HepG2 (cell line): Measurements from ENCODE around the gene BZW1. TPM values are rescaled to one million over a fixed set of nuclear protein-coding genes. Genes with fewer than 3 reads are reported as not detected.

Experiments
- ATAC-seq: fragments of 200-7000 bp; cut with Tn5 transposase; 3 replicates; pipeline ENCODE4 v1.9.1; 2020; ENCODE audit warnings: mild to moderate bottlenecking, moderate library complexity
- BruUV-seq: library from RNA; stranded (reverse); fragments of 400-500 nt; replicated peaks from 2 replicates; lab custom pipeline; 2021; lab: Mats Ljungman, UMichigan
- CTCF ChIA-PET: fragments of 300-600 bp; formaldehyde crosslinking; extraction: SDS; loops from one replicate; lab custom pipeline; 2021; ENCODE audit warnings: low total read pairs, inconsistent platforms, low intra/inter-chr PET ratio; lab: Yijun Ruan, JAX
- POLR2A ChIA-PET: fragments of 350-600 bp; sonication (Branson Sonifier 250); formaldehyde crosslinking; loops from one replicate; lab custom pipeline; 2020; ENCODE audit warnings: antibody characterized with exemption, inconsistent platforms; lab: Yijun Ruan, JAX
- DNase-seq: peaks from one replicate; pipeline ENCODE4 v3.0.0-alpha.2; 2015; ENCODE audit warnings: low spot score
- FAIRE-seq: peaks from 3 replicates; lab custom pipeline; 2011; peaks lifted over from hg19 to GRCh38; lab: Jason Lieb, UNC
- H2AFZ ChIP-seq: one replicate; pipeline ENCODE4 v1.6.1; 2011; ENCODE audit warnings: low read length, inconsistent platforms
- H3K27ac ChIP-seq: fragments of 300-600 bp; 3 replicates; pipeline ENCODE4 v1.8.0; 2011; ENCODE audit warnings: mixed run types, mild to moderate bottlenecking, mixed read lengths, low read length, inconsistent platforms; ENCODE audit not compliant: insufficient read depth; ENCODE audit errors: extremely low read length
- H3K27me3 ChIP-seq, 2 experiments: fragments of 200-600 bp in 1 of 2; 2 replicates in 1 of 2; 3 replicates in 1 of 2; pipeline versions ENCODE4 v1.6.0 to v1.8.0; 2011; ENCODE audit warnings: low read length in 2 of 2, mild to moderate bottlenecking in 2 of 2, moderate library complexity in 2 of 2, inconsistent platforms in 1 of 2; ENCODE audit not compliant: insufficient read depth in 2 of 2, control insufficient read depth in 1 of 2
- H3K36me3 ChIP-seq, 2 experiments: fragments of 200-600 bp in 1 of 2; replicated peaks in 1 of 2; 2 replicates in 1 of 2; 3 replicates in 1 of 2; pipeline versions ENCODE4 v1.5.1 to v1.8.0; 2011; ENCODE audit warnings: low read length in 2 of 2, inconsistent platforms in 1 of 2; ENCODE audit not compliant: insufficient read depth in 2 of 2, control insufficient read depth in 1 of 2
- H3K4me1 ChIP-seq: 2 replicates; pipeline ENCODE4 v1.5.1; 2012; ENCODE audit warnings: low read length, inconsistent platforms; ENCODE audit not compliant: insufficient read depth
- H3K4me2 ChIP-seq: 2 replicates; pipeline ENCODE4 v1.6.0; 2011; ENCODE audit warnings: low read depth, low read length, inconsistent platforms
- H3K4me3 ChIP-seq, 3 experiments: fragments of 200-600 bp in 1 of 3; sonication (generic), shearing (Covaris generic) in 1 of 3; replicated peaks in 1 of 3; 2 replicates each; pipeline ENCODE4 v1.5.1; 2011 to 2016; ENCODE audit warnings: low read length in 3 of 3, inconsistent platforms in 2 of 3, low read depth in 2 of 3, mild to moderate bottlenecking in 2 of 3, control low read depth in 1 of 3, mixed read lengths in 1 of 3; ENCODE audit not compliant: insufficient read depth in 1 of 3
- H3K79me2 ChIP-seq: one replicate; pipeline ENCODE4 v1.6.1; 2011; ENCODE audit warnings: low read length, inconsistent platforms; ENCODE audit not compliant: insufficient read depth
- H3K9ac ChIP-seq: 2 replicates; pipeline ENCODE4 v1.6.0; 2011; ENCODE audit warnings: mild to moderate bottlenecking, low read depth, low read length, inconsistent platforms; ENCODE audit not compliant: insufficient read depth
- H3K9me3 ChIP-seq: 2 replicates; pipeline ENCODE4 v1.5.1; 2012; ENCODE audit warnings: mild to moderate bottlenecking, low read length
- H4K20me1 ChIP-seq: 2 replicates; pipeline ENCODE4 v1.6.0; 2011; ENCODE audit warnings: inconsistent platforms, mild to moderate bottlenecking, low read length, moderate library complexity; ENCODE audit not compliant: insufficient read depth
- ELF4 ChIP-seq: sonication (generic); formaldehyde crosslinking; IDR thresholded peaks from 2 replicates; pipeline ENCODE4 v1.5.0; 2020; ENCODE audit warnings: missing genetic modification reagents, mild to moderate bottlenecking, moderate library complexity, borderline replicate concordance
- ETV6 ChIP-seq: sonication (generic); formaldehyde crosslinking; conservative IDR thresholded peaks from 2 replicates; pipeline ENCODE4 v1.4.0; 2020; ENCODE audit warnings: missing genetic modification reagents
- GFI1 ChIP-seq: sonication (generic); formaldehyde crosslinking; IDR thresholded peaks from 2 replicates; pipeline ENCODE4 v1.5.0; 2020; ENCODE audit warnings: missing genetic modification reagents, mild to moderate bottlenecking, borderline replicate concordance
- HNRNPK ChIP-seq: fragments of 200-400 bp; formaldehyde crosslinking; IDR thresholded peaks from 2 replicates; pipeline ENCODE4 v1.6.1; 2018; ENCODE audit warnings: low read length, low read depth, moderate library complexity, mild to moderate bottlenecking; ENCODE audit not compliant: poor library complexity, severe bottlenecking
- ISX ChIP-seq: sonication (generic); formaldehyde crosslinking; conservative IDR thresholded peaks from 2 replicates; pipeline ENCODE4 v1.5.0; 2020; ENCODE audit warnings: missing genetic modification reagents
- KAT7 ChIP-seq: IDR thresholded peaks from 2 replicates; pipeline ENCODE4 v1.6.1; 2018; ENCODE audit warnings: borderline replicate concordance, missing compliant biosample characterization
- NKX3-1 ChIP-seq: sonication (generic); formaldehyde crosslinking; IDR thresholded peaks from 2 replicates; pipeline ENCODE4 v1.5.0; 2020; ENCODE audit warnings: missing genetic modification reagents
- PLRG1 ChIP-seq: fragments of 450-650 bp; conservative IDR thresholded peaks from 2 replicates; pipeline ENCODE4 v1.6.1; 2016
- XRCC5 ChIP-seq: fragments of 200-400 bp; formaldehyde crosslinking; optimal IDR thresholded peaks from 2 replicates; pipeline ENCODE3; 2017; ENCODE audit warnings: mild to moderate bottlenecking, low read length
- ZGPAT ChIP-seq: IDR thresholded peaks from 2 replicates; pipeline ENCODE4 v1.6.1; 2016; ENCODE audit warnings: mild to moderate bottlenecking
- ZNF512 ChIP-seq: sonication (generic); formaldehyde crosslinking; IDR thresholded peaks from 2 replicates; pipeline ENCODE4 v1.4.0; 2020; ENCODE audit warnings: mild to moderate bottlenecking, missing genetic modification reagents
- ZNF513 ChIP-seq: sonication (generic); formaldehyde crosslinking; conservative IDR thresholded peaks from 2 replicates; pipeline ENCODE4 v1.5.0; 2020; ENCODE audit warnings: missing genetic modification reagents
- ZNF713 ChIP-seq: sonication (generic); formaldehyde crosslinking; IDR thresholded peaks from 2 replicates; pipeline ENCODE4 v1.4.0; 2020; ENCODE audit warnings: mild to moderate bottlenecking, missing genetic modification reagents
- WGBS: methylation state at CpG from one replicate; pipeline ENCODE4 v1.1.6; 2017; ENCODE audit warnings: low lambda C conversion rate; 5-methylcytosine and 5-hydroxymethylcytosine counted together
- in situ Hi-C: cut with HindIII; loops from 2 replicates; pipeline ENCODE4 v1.10.0; 2017; ENCODE audit warnings: low pct_unique_long_range_greater_than_20kb; ENCODE audit not compliant: extremely low pct_ligation_motif_present
- intact Hi-C: fragments of 100-400 bp; cut with micrococcal nuclease; formaldehyde crosslinking; loops from one replicate; pipeline ENCODE4 v1.10.0; 2022; ENCODE audit not compliant: unreplicated experiment
- polyA plus RNA-seq, 8 experiments: library from polyadenylated mRNA; depleted of rRNA in 3 of 8; stranded (reverse) in 7 of 8; unstranded in 1 of 8; fragments of >200 nt; fragmentation: Illumina TruSeq in 4 of 8; extraction: Trizol in 4 of 8; gene quantifications; 2 replicates each; pipeline versions ENCODE4 v1.2.1 to v1.2.3, GENCODE V29; 2011 to 2016; ENCODE audit warnings: low read depth in 4 of 8, missing spikeins in 1 of 8, mixed read lengths in 1 of 8; ENCODE audit not compliant: insufficient read depth in 1 of 8
- total RNA-seq, 5 experiments: library from RNA; depleted of rRNA; stranded (reverse); fragments of >200 nt; fragmentation: Illumina TruSeq; extraction: Trizol; gene quantifications; 2 replicates each; pipeline ENCODE4 v1.2.3, GENCODE V29; 2016; ENCODE audit warnings: low read depth in 1 of 5

BZW1 gene
- total and polyA plus RNA-seq, 2 of the 13 experiments (the other 11 are each of a cell fraction or from before 2014, with no cell fraction given) = 106 to 384 TPM

GRCh38 chr2:200847939-200848338 is 36.2 kb downstream of the BZW1 start:
- ChIA-PET POLR2A (interaction anchor here (2.2 kb wide), 1 partner anchor 16 kb away, joined by 16 read pairs; the partner anchor contains the start of gene CLK1), CTCF (no interaction called here)
- WGBS = 80% methylated on average over 4 of the region's 4 CpGs
- Histone ChIP-seq H3K9ac (no peak overlapping the region), H2AFZ (no peak overlapping the region), H3K27me3 (no peaks in the 10 kb centered on the region), H3K4me1 (peaks cover 18% of the 10 kb centered on the region), H3K79me2 (no peaks in the 10 kb centered on the region), H3K27ac (no peak overlapping the region), H3K4me2 (no peak overlapping the region), H3K9me3 (no peaks in the 10 kb centered on the region), H3K4me3 (no peak overlapping the region), H4K20me1 (0 out of 2 replicates have a peak, but pooled peaks cover 6% of the 10 kb centered on the region), H3K36me3 (peaks cover 5 to 18% of the 10 kb centered on the region in 2 experiments)
- no TSS peak for BruUV-seq
- in situ Hi-C loops = no loop called here
- no peak for ATAC-seq
- intact Hi-C loops = no loop called here
- TF ChIP-seq PLRG1 = 0 out of 2 replicates have a peak, but pooled peaks have one; percentile 56
- TF ChIP-seq ELF4 (CRISPR knock-in tag) = no peak
- TF ChIP-seq ZNF512 (CRISPR knock-in tag) = peak; percentile 68; the same call in 1 of the 2 replicates
- no peak for DNase-seq
- FAIRE-seq = no peak

- ATAC-seq = peak; percentile 7
- DNase-seq = no peak
- H3K4me1 ChIP-seq = no peaks in the 10 kb centered on the region
- peaks cover 27% of the 10 kb centered on the region for H4K20me1 ChIP-seq
- H3K79me2 ChIP-seq = peaks cover 2% of the 10 kb centered on the region
- no peak overlapping the region for H3K9ac ChIP-seq
- H2AFZ ChIP-seq = no peak overlapping the region
- intact Hi-C loops (no loop called here), in situ Hi-C loops (no loop called here)
- POLR2A ChIA-PET = interaction anchor here (1.1 to 2.2 kb wide), 2 partner anchors 13 kb away, joined by 8 to 16 read pairs; partner anchors contain the start of gene CLK1
- H3K36me3 ChIP-seq = peaks cover 12 to 43% of the 10 kb centered on the region in 2 experiments
- H3K9me3 ChIP-seq = no peaks in the 10 kb centered on the region
- no peak for FAIRE-seq
- H3K27ac ChIP-seq = no peak overlapping the region
- WGBS = 96% methylated on average over 14 of the region's 14 CpGs
- H3K27me3 ChIP-seq = no peaks in the 10 kb centered on the region
- H3K4me2 ChIP-seq = no peak overlapping the region
- CTCF ChIA-PET = no interaction called here
- no TSS peak for BruUV-seq
- no peak overlapping the region for H3K4me3 ChIP-seq
- TF ChIP-seq ZNF513 (CRISPR knock-in tag) (no peak), KAT7 (CRISPR knock-in tag) (no peak), ISX (CRISPR knock-in tag) (no peak), ZGPAT (0 out of 2 replicates have a peak, but pooled peaks have one; percentile 0), NKX3-1 (CRISPR knock-in tag) (no peak), GFI1 (CRISPR knock-in tag) (no peak), ZNF713 (CRISPR knock-in tag) (no peak), ETV6 (CRISPR knock-in tag) (no peak), XRCC5 (no peak), HNRNPK (peak; percentile 79)
Measured at GRCh38 chr2:200850512-200851256, 39.0 kb downstream of the BZW1 start.
